SK-N-SH treated with all-trans-retinoic acid at 6 μM for 48 hours (cell line): Measurements from ENCODE around the gene SYNGAP1.

ENCODE experiments used
- ATAC-seq: fragments of 200-7000 bp; cut with Tn5 transposase; 3 replicates; pipeline ENCODE4 v1.9.1; 2020; ENCODE audit warnings: mild to moderate bottlenecking, moderate library complexity
- ARNTL ChIP-seq: fragments of 450-650 bp; formaldehyde crosslinking; IDR thresholded peaks from 2 replicates; pipeline ENCODE4 v1.5.0; 2020; ENCODE audit warnings: low read depth, mild to moderate bottlenecking, moderate library complexity, borderline replicate concordance
- BACH2 ChIP-seq: fragments of 250-450 bp; sonication (Bioruptor Pico); IDR thresholded peaks from 2 replicates; pipeline ENCODE4 v1.9.0; 2021; ENCODE audit warnings: mild to moderate bottlenecking, borderline replicate concordance
- ESRRG ChIP-seq: fragments of 250-450 bp; sonication (Bioruptor Pico); IDR thresholded peaks from 2 replicates; pipeline ENCODE4 v1.6.1; 2021; ENCODE audit warnings: mild to moderate bottlenecking
- ISL1 ChIP-seq: fragments of 250-450 bp; sonication (Bioruptor Pico); IDR thresholded peaks from 2 replicates; pipeline ENCODE4 v2.1.2; 2022; ENCODE audit warnings: mild to moderate bottlenecking, moderate library complexity
- OSR1 ChIP-seq: fragments of 250-450 bp; sonication (Bioruptor Pico); IDR thresholded peaks from 2 replicates; pipeline ENCODE4 v1.8.0; 2022; ENCODE audit warnings: moderate library complexity, mild to moderate bottlenecking, inconsistent platforms
- PATZ1 ChIP-seq: fragments of 250-450 bp; sonication (Bioruptor Pico); IDR thresholded peaks from 2 replicates; pipeline ENCODE4 v1.8.0; 2020; ENCODE audit warnings: mild to moderate bottlenecking, moderate library complexity, borderline replicate concordance
- POU6F1 ChIP-seq: fragments of 250-450 bp; sonication (Bioruptor Pico); IDR thresholded peaks from 2 replicates; pipeline ENCODE4 v1.8.0; 2021; ENCODE audit warnings: low read depth, mild to moderate bottlenecking, moderate library complexity, borderline replicate concordance
- PPARA ChIP-seq: fragments of 250-450 bp; sonication (Bioruptor Pico); IDR thresholded peaks from 2 replicates; pipeline ENCODE4 v1.5.0; 2020; ENCODE audit warnings: mild to moderate bottlenecking, borderline replicate concordance
- SNAI2 ChIP-seq: fragments of 250-450 bp; sonication (Bioruptor Pico); IDR thresholded peaks from 2 replicates; pipeline ENCODE4 v1.5.0; 2020; ENCODE audit warnings: mild to moderate bottlenecking, moderate library complexity
- TCF4 ChIP-seq: fragments of 250-450 bp; sonication (Bioruptor Pico); IDR thresholded peaks from 2 replicates; pipeline ENCODE4 v1.8.0; 2021; ENCODE audit warnings: mild to moderate bottlenecking, moderate library complexity, borderline replicate concordance
- TOX ChIP-seq: fragments of 250-450 bp; sonication (Bioruptor Pico); IDR thresholded peaks from 2 replicates; pipeline ENCODE4 v1.8.0; 2021; ENCODE audit warnings: mild to moderate bottlenecking, moderate library complexity, borderline replicate concordance
- ZC3H10 ChIP-seq: fragments of 250-450 bp; sonication (Bioruptor Pico); IDR thresholded peaks from 2 replicates; pipeline ENCODE4 v1.5.1; 2021; ENCODE audit warnings: mild to moderate bottlenecking, moderate library complexity
- ZFP30 ChIP-seq: fragments of 450-650 bp; formaldehyde crosslinking; IDR thresholded peaks from 2 replicates; pipeline ENCODE4 v1.5.0; 2022; ENCODE audit warnings: mild to moderate bottlenecking, moderate library complexity
- ZNF565 ChIP-seq: fragments of 450-650 bp; formaldehyde crosslinking; conservative IDR thresholded peaks from 2 replicates; pipeline ENCODE4 v1.5.0; 2020; ENCODE audit warnings: low read depth, mild to moderate bottlenecking, moderate library complexity
- ZNF8 ChIP-seq: fragments of 450-650 bp; formaldehyde crosslinking; IDR thresholded peaks from 2 replicates; pipeline ENCODE4 v1.5.0; 2020; ENCODE audit warnings: mild to moderate bottlenecking, moderate library complexity
- TF ChIP-seq, protein P1 (sequence below): fragments of 250-450 bp; sonication (Bioruptor Pico); IDR thresholded peaks from 2 replicates; pipeline ENCODE4 v1.5.0; 2020; ENCODE audit warnings: mild to moderate bottlenecking, moderate library complexity

Gene SYNGAP1

GRCh38 chr6:33416386-33417127 lies 3.3 kb upstream of the SYNGAP1 start:
- TF ChIP-seq TCF4 (CRISPR knock-in tag): no peak
- no peak for TF ChIP-seq SNAI2 (CRISPR knock-in tag)
- TF ChIP-seq POU6F1 (CRISPR knock-in tag): no peak
- TF ChIP-seq OSR1 (CRISPR knock-in tag): no peak
- TF ChIP-seq ZNF8 (CRISPR knock-in tag): no peak
- TF ChIP-seq ZC3H10 (CRISPR knock-in tag): no peak
- no peak for TF ChIP-seq BACH2
- TF ChIP-seq ARNTL (CRISPR knock-in tag): no peak
- TF ChIP-seq PPARA (CRISPR knock-in tag): no peak
- no peak for TF ChIP-seq TOX (CRISPR knock-in tag)
- TF ChIP-seq, all 23 proteins: peak for 0
- no peak for ATAC-seq

- ATAC-seq: peak; percentile 64
- TF ChIP-seq ARNTL (CRISPR knock-in tag) (no peak), ZNF565 (CRISPR knock-in tag) (no peak), POU6F1 (CRISPR knock-in tag) (no peak), SNAI2 (CRISPR knock-in tag) (no peak)
- TF ChIP-seq, protein P1, sequence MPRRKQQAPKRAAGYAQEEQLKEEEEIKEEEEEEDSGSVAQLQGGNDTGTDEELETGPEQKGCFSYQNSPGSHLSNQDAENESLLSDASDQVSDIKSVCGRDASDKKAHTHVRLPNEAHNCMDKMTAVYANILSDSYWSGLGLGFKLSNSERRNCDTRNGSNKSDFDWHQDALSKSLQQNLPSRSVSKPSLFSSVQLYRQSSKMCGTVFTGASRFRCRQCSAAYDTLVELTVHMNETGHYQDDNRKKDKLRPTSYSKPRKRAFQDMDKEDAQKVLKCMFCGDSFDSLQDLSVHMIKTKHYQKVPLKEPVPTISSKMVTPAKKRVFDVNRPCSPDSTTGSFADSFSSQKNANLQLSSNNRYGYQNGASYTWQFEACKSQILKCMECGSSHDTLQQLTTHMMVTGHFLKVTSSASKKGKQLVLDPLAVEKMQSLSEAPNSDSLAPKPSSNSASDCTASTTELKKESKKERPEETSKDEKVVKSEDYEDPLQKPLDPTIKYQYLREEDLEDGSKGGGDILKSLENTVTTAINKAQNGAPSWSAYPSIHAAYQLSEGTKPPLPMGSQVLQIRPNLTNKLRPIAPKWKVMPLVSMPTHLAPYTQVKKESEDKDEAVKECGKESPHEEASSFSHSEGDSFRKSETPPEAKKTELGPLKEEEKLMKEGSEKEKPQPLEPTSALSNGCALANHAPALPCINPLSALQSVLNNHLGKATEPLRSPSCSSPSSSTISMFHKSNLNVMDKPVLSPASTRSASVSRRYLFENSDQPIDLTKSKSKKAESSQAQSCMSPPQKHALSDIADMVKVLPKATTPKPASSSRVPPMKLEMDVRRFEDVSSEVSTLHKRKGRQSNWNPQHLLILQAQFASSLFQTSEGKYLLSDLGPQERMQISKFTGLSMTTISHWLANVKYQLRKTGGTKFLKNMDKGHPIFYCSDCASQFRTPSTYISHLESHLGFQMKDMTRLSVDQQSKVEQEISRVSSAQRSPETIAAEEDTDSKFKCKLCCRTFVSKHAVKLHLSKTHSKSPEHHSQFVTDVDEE (CRISPR knock-in tag): no peak
Observed at GRCh38 chr6:33417128-33417902, 2.5 kb upstream of the SYNGAP1 start.

DNA sequence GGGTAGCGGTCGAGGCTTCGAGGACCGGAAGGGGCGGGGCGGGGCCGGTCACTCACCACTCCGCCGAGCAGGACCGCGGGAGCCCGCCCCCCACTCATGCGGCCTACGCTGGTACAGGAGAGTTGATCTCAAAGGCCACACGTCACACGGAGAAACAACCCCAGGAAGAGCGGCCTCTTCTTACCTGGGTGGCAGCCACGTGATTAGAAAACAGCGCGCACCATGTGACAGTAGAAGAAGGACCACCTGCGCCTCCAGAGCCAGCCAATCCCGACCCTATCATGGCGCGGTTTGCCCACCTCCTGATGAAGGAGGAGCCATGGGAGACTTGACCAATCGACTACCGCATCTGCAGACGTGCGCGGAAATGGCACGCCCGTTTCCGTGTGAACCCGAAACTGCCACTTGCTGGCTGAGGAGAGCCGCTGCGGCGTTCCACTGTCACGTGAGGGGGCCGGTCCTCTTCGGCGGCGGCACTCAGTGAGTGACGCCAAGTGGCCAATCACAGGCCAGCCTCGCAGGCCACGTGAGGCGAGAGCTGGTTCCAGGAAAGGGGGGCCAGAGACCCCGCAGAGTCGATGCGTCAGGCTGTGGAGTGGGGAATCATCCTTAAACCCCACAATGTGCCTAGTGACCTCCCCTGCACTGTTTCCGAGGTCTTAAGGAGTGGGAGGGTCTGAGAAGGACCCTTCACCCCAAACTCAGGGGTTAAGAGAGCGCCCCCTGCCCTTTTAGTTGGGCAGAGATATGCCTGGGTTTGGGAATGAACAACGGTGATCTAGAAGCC lies 1.8 kb upstream of the SYNGAP1 start, which contains the start of gene CUTA:
TSS of gene CUTA (minus strand) at position 205 of the 787 bp plus-strand sequence. CDS start at position 98, 107 bp downstream.
- no peak for TF ChIP-seq BACH2
- TF ChIP-seq POU6F1 (CRISPR knock-in tag): no peak
- TF ChIP-seq ZNF565 (CRISPR knock-in tag): no peak
- TF ChIP-seq ZNF8 (CRISPR knock-in tag): no peak
- TF ChIP-seq OSR1 (CRISPR knock-in tag): no peak
- no peak for TF ChIP-seq TOX (CRISPR knock-in tag)
- TF ChIP-seq PATZ1: no peak
- no peak for TF ChIP-seq ISL1 (CRISPR knock-in tag)
- TF ChIP-seq ESRRG: no peak
- TF ChIP-seq SNAI2 (CRISPR knock-in tag): no peak
- no peak for TF ChIP-seq ZFP30 (CRISPR knock-in tag)
- no peak for TF ChIP-seq PPARA (CRISPR knock-in tag)

More for the DNA sequence above, 1.8 kb upstream of the SYNGAP1 start, which contains the start of gene CUTA:
- peak; percentile 93 for ATAC-seq
